Hematopoietic multipotent progenitor cell treated with erythropoietin and hydrocortisone succinate and interleukin-3 and kit ligand, for 15 days (in vitro differentiated cells): Measurements from ENCODE around the gene SYK.

Experiments
- DNase-seq: peaks from one replicate; pipeline ENCODE4 v3.0.0-alpha.2; 2015; ENCODE audit warnings: low spot score

Gene SYK

DNA sequence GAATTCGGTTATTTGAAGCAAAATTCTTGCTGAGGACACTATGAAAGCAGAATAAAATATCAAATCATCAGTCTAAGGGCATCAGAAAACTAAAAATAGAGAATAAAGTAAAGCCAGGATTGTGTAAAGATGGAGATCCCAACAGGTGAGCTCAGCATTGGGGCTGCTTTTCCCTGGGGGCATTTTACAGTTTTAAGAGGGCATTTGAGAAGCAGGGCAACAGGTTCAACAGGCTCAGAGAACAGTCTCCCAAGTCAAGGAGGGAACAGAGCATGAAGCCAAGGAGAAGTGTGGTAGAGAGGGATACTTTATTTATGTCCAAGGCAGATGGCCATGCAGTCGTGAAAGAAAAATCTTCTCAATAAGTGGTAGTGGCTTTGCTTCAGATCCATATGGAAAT is 145.4 kb downstream of the SYK start:
- DNase-seq, result no peak
